Stimulated activated CD4-positive, alpha-beta T cell treated with anti-CD3 and anti-CD28 coated beads, Interleukin-1b, Interleukin-23, amount 100 ng/mL, for 4 hours (primary cell): Measurements from ENCODE around the gene RPS8.
"Not testable (repeated sequence)": the region's sequence is repeated elsewhere in the genome, so short reads cannot be mapped to it uniquely, and the experiment has no call there.

Source experiments
- DNase-seq, 2 donors: peaks; one replicate each; pipeline ENCODE4 v3.0.0-alpha.2; 2020; ENCODE audit warnings: low read depth in 2 of 2

RPS8 gene

DNA sequence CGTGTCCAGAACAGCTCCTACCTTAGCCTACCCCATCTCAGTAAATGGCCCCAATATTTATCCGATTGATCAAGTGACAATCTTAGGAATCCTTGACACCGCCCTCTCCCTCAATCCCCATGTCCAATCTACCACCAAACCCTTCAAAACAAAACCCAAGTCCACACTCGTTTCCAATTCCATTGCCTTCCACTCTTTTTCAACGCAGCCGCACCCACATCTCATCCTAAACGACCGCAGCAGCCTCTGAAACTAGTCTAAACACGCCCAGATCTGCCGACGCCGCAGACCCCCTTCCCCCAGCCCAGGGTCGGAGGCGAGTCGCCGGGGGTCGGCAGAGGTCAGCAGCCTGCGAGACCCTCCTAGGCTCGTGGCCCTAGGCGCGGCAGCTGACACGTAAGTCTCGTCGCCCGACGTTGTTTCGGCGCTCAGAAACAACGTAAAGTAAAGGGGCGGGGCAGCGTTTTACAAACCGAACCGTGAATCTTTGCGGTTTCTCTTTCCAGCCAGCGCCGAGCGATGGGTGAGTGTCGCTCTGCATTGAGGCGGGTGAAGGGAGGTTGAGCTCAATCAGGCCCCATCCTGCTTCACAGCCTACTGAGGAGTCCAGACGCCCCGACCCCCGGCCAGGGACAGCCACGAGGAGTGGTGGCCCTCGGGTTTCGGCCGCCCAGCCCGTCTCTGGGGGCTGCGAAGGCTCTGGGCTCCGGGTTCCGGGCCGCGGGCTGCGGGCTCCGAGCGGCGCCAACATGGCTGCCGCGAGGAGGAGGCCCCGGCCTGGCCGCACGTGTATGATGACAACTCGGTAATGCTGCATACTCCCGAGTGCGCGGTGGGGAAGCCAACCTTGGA lies at the start of gene RPS8:
Gene RPS8, plus strand, starts transcription at position 463 of the 852 bp plus-strand sequence. Its CDS starts 57 bp downstream, at position 520.
- DNase-seq = peak; percentile 76 to 87

DNA sequence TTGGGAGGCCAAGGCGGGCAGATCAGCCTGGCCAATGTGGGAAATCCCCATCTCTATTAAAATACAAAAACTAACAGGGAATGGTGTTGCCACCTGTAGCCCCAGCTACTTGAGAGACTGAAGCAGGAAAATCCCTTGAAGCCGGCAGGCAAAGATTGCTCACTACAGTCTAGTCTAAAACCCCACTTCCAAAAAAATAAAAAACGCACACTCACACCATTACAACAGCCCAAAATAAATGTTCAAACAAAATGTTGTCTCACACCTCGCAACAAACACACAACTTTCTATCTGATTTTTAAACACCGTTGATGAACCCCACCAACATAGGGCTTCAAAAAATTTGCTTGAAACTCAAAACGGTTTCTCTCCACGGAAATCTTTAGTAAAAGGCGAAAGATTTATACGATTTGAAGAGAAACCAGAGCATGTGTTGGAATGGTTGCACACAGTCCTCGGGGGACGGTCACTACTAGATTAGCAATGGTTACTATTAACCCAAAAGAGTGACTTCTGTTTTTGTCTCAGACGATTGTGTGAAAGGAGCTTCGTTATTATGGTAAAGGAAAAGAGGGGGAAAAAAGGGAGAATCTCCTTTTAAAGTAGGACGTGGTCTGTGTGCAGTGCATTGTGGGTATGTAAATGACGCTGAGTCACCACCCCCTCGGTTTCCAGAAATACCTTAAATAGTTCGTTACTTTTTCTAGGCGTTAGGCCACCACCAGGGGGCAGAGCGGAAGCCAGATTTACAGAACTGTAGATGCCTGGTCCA lies 44.4 kb upstream of the RPS8 start, which contains the start of gene RNU5D-1:
Gene RNU5D-1, minus strand, starts transcription at position 430 of the 772 bp plus-strand sequence.
- peak; percentile 92 to 96 for DNase-seq

DNA sequence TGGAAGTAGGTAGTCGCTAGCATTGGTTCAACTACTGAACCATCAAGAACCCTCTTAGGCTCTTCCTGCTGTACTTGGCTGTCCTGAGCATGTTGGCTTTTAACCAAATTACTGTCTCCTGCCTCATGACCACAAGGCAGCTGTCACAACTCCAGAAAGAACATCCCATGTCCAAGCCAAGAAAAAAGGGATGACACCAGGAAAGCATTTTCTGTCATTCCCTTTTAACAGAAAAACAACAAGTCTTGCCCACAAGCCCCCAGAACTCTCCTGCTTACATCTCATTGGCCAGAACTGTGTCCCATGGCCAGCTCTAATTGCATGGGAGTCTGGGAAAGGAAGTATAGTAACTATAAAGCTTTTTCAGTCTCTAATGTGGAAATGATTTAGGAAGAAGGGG lies 42.0 kb upstream of the RPS8 start:
- DNase-seq = no peak

DNA sequence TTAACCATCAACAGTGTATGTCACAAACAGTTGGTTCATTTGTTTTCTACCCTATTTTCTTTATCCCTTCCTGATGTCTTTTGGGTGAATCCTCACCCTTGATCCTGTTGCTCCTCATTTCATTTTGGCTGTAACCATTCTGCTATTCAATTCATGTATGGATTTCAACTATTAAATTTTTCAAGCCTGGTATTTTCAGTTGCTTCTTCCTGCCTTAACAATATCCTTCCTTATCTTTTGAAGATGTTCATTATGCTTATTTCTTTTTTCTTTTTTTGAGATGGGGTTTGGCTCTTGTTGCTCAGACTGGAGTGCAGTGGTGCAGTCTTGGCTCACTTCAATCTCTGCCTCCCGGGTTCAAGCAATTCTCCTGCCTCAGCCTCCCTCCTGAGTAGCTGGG lies 41.6 kb upstream of the RPS8 start:
- DNase-seq = no peak

DNA sequence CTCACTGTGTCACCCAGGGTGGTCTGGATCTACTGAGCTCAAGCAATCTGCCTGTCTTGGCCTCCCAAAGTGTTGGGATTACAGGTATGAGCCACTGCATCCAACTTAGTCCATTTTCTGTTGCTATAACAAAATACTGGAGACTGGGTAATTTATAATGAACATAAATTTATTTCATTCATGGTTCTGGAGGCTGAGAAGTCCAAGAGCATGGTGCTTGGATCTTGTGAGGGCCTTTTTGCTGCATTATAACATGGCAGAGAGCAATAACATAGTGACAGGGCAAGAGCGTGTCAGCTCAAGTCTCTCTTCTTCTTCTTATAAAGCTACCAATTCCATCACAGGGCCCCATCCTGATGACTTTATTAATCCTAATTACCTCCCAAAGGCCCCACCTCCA lies 39.3 kb upstream of the RPS8 start:
- DNase-seq = no peak

DNA sequence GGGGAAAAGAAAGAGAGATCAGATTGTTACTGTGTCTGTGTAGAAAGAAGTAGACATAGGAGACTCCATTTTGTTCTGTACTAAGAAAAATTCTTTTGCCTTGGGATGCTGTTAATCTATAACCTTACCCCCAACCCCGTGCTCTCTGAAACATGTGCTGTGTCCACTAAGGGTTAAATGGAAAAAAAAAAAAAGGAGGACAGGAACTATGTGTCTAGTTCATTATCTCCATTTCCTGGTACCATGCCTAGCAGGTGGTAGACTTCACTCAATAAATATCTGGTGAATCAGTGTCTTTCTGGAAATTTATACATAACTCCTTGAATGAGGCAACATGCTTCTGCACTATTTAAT lies 36.4 kb upstream of the RPS8 start:
- not testable (repeated sequence) for DNase-seq

DNA sequence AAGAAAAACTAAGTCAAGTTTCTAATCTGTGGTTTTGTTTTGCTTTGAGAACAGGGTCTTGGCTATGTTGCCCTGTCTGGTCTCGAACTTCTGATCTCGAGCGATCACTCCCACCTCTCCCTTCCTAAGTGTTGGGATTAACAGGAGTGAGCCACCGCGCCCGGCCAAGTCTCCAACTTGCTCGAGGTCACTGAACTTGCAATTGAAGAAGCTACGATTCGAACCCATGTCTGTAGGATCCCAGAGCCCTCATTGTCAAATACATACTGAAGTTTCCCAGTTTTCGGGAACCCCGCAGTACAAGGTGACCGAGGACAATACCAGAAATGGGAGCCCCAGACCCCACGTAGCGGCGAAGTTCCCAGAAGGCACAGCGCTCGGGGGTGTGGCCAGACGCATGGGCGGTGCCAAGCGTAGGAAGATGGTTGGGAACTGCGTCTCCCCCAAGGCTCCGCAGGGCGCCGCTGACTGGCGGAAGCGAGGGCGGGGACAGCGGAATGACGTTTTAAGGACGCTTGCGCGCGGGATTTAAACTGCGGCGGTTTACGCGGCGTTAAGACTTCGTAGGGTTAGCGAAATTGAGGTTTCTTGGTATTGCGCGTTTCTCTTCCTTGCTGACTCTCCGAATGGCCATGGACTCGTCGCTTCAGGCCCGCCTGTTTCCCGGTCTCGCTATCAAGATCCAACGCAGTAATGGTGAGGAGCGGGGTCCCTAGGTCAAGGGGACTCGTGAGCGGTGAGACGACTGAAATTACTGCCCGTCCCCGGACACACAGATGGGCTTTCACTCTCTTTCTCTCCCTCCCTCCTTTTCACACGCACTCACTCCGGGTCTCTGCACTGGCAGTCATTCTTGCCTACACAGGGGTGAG lies 35.8 kb upstream of the RPS8 start, which contains the start of gene KIF2C:
Gene KIF2C, plus strand, starts transcription at position 531 of the 872 bp plus-strand sequence. Its CDS starts 96 bp downstream, at position 627.
- DNase-seq = peak; percentile 95 to 96

DNA sequence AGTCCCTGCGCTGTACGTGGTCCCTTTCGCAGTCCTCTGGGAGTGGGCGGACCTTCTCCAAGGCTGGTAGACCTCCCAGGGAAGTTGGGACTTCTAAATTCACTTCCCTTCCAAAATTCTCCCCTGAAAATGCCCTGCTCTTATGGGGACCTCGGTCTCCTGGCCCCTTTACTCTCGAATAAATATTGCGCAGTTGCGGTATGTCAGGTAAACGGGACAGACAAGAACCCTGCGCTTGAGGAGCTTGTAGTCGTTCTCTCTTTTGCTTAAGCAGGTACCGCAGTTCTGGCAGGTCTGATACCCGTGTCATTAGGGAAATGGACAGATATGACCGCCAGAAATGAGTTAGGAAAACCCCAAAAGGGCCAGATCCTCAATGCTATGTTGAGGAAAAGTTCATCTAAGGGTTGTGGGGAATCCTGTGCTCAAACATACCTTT lies 35.1 kb upstream of the RPS8 start:
- no peak for DNase-seq

DNA sequence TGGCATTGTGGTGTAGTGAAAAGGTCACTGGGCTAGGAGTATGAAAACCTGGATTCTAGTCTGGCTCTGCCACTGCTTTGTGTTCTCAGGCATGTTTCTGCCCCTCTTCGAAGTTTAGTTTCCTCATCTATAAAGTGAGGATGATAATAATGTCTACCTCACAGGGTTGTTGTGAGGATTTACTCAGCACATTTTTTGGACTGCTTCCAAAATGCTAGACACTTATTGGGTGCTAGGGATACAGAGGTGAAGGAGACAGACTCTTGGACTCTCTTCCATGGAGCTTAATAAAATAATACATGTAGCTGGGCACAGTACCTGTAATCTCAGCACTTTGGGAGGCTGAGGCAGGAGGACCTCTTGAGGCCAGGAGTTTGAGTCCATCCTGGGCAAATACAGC lies 32.1 kb upstream of the RPS8 start:
- no peak for DNase-seq

DNA sequence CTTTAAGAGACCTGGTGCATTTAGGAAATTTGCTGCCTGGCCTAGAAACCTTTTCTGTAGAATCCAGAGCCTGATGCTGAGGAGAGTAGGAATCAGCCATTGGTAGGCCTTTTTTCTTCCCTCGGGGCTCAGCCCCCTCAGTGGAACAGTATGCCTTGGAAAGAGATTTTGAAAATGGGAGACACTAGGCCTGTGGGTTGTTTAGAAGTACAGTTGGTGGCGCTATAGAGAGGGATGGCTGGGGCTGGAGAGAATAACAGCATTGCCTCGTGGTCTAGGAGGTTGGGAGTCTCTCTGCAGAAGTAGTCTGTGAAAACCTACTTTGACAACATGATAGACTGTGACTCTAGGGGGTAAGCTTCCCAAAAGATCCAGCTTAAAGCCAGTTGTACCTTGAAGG lies 27.5 kb upstream of the RPS8 start:
- DNase-seq = no peak

DNA sequence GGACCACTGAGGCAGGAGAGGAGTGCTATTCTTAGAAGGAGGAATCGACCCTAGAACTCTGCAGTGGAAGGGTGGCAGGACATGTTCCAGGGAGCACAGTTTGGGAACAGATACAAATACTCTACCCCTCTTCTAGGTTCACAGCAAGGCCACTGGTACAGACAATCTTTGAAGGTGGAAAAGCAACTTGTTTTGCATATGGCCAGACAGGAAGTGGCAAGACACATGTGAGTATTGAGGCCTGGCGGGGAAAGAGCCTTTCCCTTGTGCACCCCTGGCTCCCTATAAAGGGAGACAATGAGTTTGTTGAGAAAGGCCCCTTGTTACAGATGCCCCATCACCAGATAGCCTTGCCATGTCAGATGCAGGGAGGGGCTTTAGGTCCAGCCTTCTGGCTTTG lies 17.9 kb upstream of the RPS8 start:
- DNase-seq = no peak

DNA sequence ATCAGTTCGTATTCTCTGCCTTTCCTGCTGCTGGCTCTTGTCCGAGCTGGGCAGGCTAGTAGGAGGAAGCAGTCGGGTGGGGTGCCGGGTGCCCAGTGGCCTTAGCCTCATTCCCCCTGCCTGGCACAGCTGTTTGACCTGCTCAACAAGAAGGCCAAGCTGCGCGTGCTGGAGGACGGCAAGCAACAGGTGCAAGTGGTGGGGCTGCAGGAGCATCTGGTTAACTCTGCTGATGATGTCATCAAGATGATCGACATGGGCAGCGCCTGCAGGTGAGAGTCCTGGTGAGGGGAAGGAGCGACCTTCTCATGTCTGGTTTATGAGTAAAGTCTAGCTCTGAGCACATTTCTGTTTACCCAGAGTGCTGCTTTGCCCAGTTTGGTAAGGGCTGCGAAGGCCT lies 16.3 kb upstream of the RPS8 start:
- no peak for DNase-seq

DNA sequence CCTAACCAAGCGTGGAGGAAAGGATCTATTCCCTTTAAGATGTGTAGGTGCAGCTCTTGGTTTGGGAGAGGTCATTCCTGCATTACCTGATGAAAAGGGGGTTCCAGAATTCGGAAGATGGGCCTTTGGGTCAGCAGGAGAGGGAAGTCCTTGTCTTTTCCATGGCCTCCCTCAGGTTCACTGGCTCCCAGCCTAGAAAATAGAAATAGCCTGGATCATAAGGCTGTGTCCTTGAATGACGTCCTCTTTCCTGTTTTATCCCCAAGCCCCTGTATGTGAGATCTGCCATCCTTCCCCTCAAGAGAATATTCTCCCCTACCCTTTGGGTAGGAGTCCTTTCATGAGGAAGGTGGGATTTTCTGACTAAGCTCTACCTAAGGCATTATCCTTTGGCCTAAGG lies 14.5 kb upstream of the RPS8 start:
- DNase-seq = no peak

DNA sequence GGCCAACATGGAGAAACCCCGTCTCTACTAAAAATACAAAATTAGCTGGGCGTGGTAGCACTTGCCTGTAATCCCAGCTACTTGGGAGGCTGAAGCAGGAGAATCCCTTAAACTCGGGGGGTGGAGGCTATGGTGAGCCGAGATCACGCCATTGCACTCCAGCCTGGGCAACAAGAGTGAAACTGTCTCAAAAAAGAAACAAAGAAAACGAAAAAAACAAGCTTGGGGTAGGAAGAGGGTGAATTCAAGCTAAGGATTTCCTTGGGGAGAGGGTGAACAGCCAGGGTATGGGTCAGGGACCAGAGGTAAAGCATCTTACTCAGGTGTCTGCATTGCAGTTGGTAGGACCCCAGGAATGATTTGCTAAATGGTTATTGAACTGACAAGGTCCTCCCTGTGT lies 8.9 kb upstream of the RPS8 start:
- DNase-seq = not testable (repeated sequence)

DNA sequence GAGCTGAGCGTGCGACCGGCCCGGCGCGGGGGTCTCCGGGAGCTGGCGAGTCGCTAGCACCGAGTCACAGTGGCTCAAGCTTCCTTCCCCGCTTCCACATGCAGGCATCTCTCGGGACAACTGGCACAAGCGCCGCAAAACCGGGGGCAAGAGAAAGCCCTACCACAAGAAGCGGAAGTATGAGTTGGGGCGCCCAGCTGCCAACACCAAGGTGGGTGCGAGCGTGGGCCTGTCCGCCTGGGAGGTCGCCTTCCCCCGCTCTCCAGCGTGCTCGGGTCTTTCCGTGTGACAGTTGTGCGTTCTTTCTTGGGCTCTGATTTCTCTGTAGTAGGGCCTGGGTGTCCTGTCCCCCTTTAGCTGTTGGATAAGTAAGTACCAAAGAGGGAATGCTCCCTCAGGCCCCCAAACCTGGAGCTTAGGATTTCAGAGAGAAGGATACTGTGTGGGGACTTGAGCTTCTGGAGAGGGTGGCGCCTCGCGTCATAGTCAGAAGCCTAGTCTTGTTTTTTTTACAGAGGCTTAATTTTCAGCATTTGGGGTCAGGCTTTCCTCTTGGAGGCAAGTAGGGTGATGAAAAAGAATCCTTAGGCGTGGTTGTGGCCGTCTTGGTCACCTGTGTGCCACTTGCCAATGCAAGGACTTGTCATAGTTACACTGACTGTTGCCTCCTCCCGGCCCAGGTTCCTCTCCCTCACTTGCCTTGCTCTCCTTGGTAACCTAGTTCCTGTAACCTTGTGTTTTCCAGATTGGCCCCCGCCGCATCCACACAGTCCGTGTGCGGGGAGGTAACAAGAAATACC lies 790 bp downstream of the RPS8 start:
- peak in 1 of 2 donors; percentile 28 for DNase-seq

DNA sequence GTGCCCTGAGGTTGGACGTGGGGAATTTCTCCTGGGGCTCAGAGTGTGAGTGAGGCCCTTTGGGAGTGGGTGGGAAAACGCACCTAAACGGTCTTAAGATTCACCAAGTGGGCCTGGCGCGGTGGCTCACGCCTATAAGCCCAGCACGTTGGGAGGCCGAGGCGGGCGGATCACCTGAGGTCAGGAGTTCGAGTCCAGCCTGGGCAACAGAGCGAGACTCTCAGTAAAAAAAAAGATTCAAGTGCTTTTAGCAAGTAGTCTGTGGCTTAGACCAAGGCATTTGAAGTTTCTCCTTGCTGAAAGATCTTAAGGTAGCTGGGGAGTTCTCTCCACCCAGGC lies 1.4 kb downstream of the RPS8 start:
- DNase-seq = no peak

DNA sequence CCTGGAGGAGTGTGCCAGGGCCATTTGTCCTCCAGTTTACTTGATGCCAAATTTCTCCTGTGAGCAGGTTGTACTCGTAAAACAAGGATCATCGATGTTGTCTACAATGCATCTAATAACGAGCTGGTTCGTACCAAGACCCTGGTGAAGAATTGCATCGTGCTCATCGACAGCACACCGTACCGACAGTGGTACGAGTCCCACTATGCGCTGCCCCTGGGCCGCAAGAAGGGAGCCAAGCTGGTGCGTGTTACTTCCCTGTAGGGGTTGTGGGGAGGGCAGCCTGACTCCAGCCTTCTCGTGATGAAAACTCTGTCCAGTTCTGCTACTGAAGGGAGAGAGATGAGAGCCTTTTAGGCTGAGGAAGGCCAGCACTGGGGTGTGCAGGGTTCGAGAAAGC lies 2.2 kb downstream of the RPS8 start:
- no peak for DNase-seq

DNA sequence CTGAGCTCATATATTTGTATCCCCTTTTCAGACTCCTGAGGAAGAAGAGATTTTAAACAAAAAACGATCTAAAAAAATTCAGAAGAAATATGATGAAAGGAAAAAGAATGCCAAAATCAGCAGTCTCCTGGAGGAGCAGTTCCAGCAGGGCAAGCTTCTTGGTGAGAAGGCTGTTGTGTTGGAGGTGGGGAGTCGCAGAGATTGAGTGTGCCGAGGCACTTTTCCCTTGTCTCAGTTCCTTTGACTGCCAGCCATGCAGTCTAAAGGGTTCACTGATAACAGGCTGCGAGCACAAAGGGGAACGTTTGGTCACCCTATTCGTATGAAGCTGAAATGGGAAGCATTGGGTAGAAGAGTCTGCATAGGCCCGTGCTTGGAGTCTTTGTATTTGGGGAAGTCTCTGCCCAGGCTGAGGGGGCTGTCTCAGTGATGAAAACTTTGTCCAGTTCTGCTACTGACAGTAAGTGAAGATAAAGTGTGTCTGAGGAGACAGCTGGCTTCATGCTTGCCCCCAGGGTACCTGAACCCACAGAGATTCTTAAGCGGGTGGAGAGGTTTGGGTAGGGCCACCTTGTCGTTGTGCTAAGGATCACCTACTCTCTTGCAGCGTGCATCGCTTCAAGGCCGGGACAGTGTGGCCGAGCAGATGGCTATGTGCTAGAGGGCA lies 2.8 kb downstream of the RPS8 start:
- no peak for DNase-seq

DNA sequence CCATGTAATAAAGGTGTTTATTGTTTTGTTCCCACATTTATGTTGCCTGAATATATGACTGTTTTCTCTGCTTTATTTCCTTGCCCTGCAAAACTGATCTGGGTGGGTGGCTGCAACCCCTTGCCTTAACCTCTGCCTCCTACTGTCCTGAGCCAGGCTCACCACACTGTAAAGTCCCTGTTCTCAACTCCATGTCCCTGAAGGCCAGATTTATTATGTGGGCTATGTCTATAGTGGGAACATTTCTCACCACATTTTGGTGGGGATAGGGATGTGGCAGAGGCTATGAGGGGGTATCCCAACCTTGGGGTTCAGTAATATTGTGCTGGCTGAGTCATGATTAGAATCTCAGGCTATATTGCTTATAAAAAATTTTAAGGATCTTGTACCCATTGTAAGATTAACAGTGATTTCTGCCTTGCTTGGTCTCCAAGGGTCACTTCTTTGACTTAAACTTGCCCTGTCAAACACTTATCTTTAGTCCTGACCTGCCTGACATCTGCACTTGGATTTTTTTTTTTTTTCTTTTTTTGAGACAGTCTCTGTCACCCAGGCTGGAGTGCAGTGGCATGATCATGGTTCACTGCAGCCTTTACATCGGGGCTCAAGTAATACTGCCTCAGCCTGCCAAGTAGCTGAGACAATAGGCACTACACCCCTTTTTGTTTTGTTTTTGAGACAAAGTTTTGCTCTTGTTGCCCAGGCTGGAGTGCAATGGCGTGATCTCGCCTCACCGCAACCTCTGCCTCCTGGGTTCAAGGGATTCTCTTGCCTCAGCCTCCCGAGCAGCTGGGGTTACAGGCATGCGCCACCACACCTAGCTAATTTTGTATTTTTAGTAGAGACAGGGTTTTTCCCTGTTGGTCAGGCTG lies 3.6 kb downstream of the RPS8 start:
- no peak for DNase-seq
